H1 (cell line): ENCODE results near the gene SP7. TPM values are rescaled to one million over a fixed set of nuclear protein-coding genes. Genes with fewer than 3 reads are reported as not detected.

Source experiments
- CHD1 ChIP-seq: IDR thresholded peaks from 2 replicates; pipeline ENCODE4 v1.6.1; 2012; ENCODE audit warnings: low read depth, low read length, improper control_type of control experiment
- KDM4A ChIP-seq: IDR thresholded peaks from one replicate; pipeline ENCODE4 v1.7.1; 2012; ENCODE audit warnings: low read depth, mild to moderate bottlenecking, moderate library complexity, low read length, inconsistent platforms; ENCODE audit not compliant: severe bottlenecking
- POLR2A ChIP-seq, 2 experiments: IDR thresholded peaks; 1 replicate in 1 of 2; 2 replicates in 1 of 2; pipeline ENCODE4 v1.6.1; 2011; ENCODE audit warnings: low read depth in 2 of 2, low read length in 2 of 2, mild to moderate bottlenecking in 2 of 2; ENCODE audit errors: control extremely low read depth in 1 of 2
- SIN3A ChIP-seq, 2 experiments: IDR thresholded peaks in 1 of 2; conservative IDR thresholded peaks in 1 of 2; 2 replicates each; pipeline ENCODE4 v1.6.1; 2011 to 2012; ENCODE audit warnings: low read length in 2 of 2, improper control_type of control experiment in 1 of 2, low read depth in 1 of 2, mild to moderate bottlenecking in 1 of 2
- SP4 ChIP-seq: IDR thresholded peaks from 2 replicates; pipeline ENCODE4 v1.6.1; 2012; ENCODE audit warnings: low read length, inconsistent platforms
- SUZ12 ChIP-seq: fragments of 200-600 bp; sonication (generic); IDR thresholded peaks from 2 replicates; pipeline ENCODE4 v1.6.1; 2012; ENCODE audit warnings: mild to moderate bottlenecking, inconsistent platforms, low read length, moderate library complexity, mixed read lengths
- USF2 ChIP-seq: IDR thresholded peaks from 2 replicates; pipeline ENCODE4 v1.6.1; 2011; ENCODE audit warnings: low read length, improper control_type of control experiment
- polyA plus RNA-seq, 7 experiments: library from polyadenylated mRNA; depleted of rRNA in 3 of 7; stranded (reverse) in 5 of 7; unstranded in 2 of 7; fragments of >200 nt in 5 of 7; fragments of 200-250 nt in 2 of 7; gene quantifications; 1 replicate in 5 of 7; 2 replicates in 1 of 7; 4 replicates in 1 of 7; pipeline versions ENCODE4 v1.2.1 to v1.2.3, GENCODE V29; 2011 to 2013; ENCODE audit warnings: missing spikeins in 2 of 7, mixed read lengths in 2 of 7
- total RNA-seq: library from RNA; stranded (reverse); fragmentation: NEBNext Ultra II Directional; extraction: Animal tissue kit (Norgen Biotek cat#: 25700); gene quantifications from 2 replicates; pipeline ENCODE4 v1.2.1, GENCODE V29; 2021
- TF ChIP-seq, protein P1 (sequence below): fragments of 300-600 bp; sonication (generic); IDR thresholded peaks from 2 replicates; pipeline ENCODE4 v1.7.1; 2012; ENCODE audit warnings: low read length, moderate library complexity, mild to moderate bottlenecking, inconsistent platforms; ENCODE audit not compliant: insufficient replicate concordance

Gene SP7
- total and polyA plus RNA-seq, 2 of the 8 experiments (the other 6 are each of a cell fraction or from before 2014, with no cell fraction given) = 0.12 to 0.13 TPM

DNA sequence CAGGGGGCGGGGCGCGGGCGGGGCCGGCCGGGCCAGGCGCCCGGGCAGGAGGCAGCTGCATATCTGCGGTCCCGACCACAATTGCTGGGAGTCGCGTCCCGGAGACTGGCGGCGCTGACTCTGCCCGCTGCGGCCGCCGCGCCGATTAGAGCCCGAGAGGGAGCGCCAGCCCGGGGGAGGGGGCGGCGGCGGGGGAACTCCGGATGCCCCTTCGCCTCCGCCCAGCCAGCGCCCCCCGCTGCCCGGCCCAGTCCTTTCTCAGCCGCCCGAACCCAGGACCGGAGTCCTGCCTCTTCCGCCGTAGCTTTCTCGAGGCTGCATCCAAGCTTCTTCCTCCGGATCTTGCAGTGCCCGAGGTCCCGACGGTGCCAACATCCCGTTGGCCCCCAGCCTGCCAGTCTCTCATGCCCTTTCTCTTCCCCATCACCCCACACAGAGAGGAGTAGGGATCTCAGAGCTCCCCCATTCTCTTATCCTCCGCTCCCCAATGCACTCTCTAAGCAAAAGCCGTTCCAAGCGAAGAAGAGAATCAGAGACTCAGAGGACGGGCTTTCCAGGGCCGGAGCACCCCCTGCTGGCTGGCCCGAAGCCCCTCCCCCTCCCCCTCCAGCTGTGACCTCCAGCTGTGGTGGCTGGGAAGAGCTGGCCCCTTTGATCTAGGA, 8.8 kb upstream of the SP7 start (continued):
- TF ChIP-seq, protein P1, sequence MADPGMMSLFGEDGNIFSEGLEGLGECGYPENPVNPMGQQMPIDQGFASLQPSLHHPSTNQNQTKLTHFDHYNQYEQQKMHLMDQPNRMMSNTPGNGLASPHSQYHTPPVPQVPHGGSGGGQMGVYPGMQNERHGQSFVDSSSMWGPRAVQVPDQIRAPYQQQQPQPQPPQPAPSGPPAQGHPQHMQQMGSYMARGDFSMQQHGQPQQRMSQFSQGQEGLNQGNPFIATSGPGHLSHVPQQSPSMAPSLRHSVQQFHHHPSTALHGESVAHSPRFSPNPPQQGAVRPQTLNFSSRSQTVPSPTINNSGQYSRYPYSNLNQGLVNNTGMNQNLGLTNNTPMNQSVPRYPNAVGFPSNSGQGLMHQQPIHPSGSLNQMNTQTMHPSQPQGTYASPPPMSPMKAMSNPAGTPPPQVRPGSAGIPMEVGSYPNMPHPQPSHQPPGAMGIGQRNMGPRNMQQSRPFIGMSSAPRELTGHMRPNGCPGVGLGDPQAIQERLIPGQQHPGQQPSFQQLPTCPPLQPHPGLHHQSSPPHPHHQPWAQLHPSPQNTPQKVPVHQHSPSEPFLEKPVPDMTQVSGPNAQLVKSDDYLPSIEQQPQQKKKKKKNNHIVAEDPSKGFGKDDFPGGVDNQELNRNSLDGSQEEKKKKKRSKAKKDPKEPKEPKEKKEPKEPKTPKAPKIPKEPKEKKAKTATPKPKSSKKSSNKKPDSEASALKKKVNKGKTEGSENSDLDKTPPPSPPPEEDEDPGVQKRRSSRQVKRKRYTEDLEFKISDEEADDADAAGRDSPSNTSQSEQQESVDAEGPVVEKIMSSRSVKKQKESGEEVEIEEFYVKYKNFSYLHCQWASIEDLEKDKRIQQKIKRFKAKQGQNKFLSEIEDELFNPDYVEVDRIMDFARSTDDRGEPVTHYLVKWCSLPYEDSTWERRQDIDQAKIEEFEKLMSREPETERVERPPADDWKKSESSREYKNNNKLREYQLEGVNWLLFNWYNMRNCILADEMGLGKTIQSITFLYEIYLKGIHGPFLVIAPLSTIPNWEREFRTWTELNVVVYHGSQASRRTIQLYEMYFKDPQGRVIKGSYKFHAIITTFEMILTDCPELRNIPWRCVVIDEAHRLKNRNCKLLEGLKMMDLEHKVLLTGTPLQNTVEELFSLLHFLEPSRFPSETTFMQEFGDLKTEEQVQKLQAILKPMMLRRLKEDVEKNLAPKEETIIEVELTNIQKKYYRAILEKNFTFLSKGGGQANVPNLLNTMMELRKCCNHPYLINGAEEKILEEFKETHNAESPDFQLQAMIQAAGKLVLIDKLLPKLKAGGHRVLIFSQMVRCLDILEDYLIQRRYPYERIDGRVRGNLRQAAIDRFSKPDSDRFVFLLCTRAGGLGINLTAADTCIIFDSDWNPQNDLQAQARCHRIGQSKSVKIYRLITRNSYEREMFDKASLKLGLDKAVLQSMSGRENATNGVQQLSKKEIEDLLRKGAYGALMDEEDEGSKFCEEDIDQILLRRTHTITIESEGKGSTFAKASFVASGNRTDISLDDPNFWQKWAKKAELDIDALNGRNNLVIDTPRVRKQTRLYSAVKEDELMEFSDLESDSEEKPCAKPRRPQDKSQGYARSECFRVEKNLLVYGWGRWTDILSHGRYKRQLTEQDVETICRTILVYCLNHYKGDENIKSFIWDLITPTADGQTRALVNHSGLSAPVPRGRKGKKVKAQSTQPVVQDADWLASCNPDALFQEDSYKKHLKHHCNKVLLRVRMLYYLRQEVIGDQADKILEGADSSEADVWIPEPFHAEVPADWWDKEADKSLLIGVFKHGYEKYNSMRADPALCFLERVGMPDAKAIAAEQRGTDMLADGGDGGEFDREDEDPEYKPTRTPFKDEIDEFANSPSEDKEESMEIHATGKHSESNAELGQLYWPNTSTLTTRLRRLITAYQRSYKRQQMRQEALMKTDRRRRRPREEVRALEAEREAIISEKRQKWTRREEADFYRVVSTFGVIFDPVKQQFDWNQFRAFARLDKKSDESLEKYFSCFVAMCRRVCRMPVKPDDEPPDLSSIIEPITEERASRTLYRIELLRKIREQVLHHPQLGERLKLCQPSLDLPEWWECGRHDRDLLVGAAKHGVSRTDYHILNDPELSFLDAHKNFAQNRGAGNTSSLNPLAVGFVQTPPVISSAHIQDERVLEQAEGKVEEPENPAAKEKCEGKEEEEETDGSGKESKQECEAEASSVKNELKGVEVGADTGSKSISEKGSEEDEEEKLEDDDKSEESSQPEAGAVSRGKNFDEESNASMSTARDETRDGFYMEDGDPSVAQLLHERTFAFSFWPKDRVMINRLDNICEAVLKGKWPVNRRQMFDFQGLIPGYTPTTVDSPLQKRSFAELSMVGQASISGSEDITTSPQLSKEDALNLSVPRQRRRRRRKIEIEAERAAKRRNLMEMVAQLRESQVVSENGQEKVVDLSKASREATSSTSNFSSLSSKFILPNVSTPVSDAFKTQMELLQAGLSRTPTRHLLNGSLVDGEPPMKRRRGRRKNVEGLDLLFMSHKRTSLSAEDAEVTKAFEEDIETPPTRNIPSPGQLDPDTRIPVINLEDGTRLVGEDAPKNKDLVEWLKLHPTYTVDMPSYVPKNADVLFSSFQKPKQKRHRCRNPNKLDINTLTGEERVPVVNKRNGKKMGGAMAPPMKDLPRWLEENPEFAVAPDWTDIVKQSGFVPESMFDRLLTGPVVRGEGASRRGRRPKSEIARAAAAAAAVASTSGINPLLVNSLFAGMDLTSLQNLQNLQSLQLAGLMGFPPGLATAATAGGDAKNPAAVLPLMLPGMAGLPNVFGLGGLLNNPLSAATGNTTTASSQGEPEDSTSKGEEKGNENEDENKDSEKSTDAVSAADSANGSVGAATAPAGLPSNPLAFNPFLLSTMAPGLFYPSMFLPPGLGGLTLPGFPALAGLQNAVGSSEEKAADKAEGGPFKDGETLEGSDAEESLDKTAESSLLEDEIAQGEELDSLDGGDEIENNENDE = no peak
- TF ChIP-seq SP4 = no peak
- TF ChIP-seq SIN3A (conservative IDR thresholded peaks at IDR 0.05 in 1 of 2, IDR thresholded peaks at IDR 0.05 in 1 of 2; ENCODE audit: low read depth in 1 of 2, low read length in 2 of 2) = peak in 1 of 2 experiments; percentile 51; a peak in 2 of 4 replicates
- no peak for TF ChIP-seq USF2
- TF ChIP-seq SUZ12 = peak; percentile 17; the same call in 1 of the 2 replicates
- TF ChIP-seq POLR2A (IDR thresholded peaks at IDR 0.05; ENCODE audit: control extremely low read depth in 1 of 2, low read depth in 2 of 2, low read length in 2 of 2) = 0 out of 3 replicates have a peak, but pooled peaks of 1 of the 2 experiments have one; percentile 32
- peak; percentile 71 for TF ChIP-seq KDM4A
- TF ChIP-seq CHD1 = no peak
